Activated naive CD4-positive, alpha-beta T cell treated with anti-CD3 and anti-CD28 coated beads, Interleukin-2, amount 50 U/mL, for 16 hours (primary cell): ENCODE results near the gene SLC30A10.
"Not testable (repeated sequence)": the region's sequence is repeated elsewhere in the genome, so short reads cannot be mapped to it uniquely, and the experiment has no call there.

Experiments used
- DNase-seq: peaks from one replicate; pipeline ENCODE4 v3.0.0-alpha.2; 2020

Gene SLC30A10

DNA sequence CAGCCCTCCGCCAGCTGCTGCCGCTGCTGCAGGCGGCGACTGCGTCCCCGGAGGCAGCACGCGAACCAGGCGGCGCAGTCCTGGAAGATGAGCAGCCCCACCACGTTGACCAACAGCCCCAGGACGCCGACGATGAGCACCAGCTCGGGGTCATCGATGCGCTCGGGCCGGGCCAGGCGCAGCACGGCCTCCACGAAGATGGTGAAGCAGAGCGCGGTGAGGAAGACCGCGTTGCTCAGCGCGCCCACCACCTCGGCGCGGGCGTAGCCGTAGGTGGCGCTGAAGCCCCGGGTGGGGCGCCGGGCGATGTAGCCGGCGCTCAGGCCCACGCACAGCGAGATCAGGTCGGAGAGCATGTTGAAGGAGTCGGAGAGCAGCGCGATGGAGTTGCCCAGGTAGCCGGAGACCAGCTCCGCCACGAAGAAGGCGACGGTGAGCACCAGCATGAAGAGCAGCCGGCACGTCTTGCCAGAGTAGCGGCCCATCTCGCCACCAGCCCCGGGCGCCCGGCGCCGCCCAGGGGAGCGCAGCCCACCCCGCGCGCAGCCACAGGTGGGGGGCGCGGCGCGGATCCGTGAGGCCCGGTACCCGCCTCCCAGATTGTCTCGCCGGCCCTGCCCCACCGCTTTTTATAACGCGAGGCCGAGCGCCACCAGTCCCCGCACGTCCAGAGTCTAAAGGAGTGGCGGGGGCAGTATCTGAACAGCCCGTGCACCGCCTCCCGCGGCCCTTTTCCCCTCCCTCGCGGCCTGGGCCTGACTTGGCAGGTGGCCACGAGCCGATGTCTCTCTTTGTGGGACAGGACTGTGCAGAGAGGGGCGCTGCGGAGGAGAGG, at the start of gene SLC30A10:
TSS of gene SLC30A10 (minus strand) at position 602 of the 835 bp plus-strand sequence. CDS start at position 485, 117 bp downstream.
- no peak for DNase-seq

DNA sequence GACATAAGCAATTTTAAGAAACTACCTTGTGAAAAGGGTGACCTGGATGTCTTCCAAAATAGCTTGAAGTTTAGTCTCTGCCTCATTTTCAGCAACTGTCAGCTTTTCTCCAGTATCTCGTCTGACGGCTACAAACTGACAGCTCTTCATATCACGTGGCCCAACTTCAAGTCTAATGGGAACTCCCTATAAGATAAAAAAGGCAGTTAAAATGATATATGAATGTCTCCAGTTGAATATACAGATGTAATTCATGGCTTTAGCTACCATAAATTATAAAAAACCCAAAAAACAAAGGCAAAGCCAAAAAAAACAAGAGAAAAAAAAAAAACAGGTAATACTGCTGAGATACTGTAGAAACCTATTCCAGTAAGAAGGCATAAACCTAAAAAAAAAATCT, 44.9 kb upstream of the SLC30A10 start:
- DNase-seq: no peak

DNA sequence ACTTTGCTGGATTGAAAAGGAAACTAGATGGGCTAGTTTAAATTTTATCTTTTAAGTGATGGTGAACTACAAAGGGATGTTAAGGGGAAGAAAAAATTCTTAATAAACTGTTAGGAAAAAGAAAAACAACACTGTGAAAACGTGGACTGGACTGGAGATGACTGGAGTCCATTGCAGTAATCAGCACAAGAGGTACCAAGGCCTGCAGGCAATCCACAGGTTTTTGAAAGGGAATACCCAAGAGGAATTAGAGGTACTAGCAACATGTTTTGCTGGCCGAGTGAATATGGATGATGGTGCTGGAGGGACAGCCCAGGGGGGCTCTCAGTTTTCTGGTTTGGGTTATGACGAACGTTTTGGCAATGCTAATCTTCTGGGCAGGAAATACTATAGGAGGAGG, 39.0 kb upstream of the SLC30A10 start:
- DNase-seq: no peak

DNA sequence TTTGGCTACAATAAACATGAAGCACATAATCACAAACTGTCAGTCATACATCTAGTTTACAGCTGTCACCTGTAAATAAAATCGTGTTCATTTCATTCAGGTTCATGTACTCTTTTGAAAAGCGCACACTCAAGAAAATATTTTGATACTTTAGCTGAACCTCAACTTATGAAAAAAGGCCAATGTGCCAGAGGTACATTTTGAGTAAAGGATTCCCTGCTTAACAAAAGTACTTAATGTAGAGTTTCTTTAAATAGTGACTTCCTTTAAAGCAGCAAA, 37.7 kb upstream of the SLC30A10 start:
- DNase-seq: no peak

DNA sequence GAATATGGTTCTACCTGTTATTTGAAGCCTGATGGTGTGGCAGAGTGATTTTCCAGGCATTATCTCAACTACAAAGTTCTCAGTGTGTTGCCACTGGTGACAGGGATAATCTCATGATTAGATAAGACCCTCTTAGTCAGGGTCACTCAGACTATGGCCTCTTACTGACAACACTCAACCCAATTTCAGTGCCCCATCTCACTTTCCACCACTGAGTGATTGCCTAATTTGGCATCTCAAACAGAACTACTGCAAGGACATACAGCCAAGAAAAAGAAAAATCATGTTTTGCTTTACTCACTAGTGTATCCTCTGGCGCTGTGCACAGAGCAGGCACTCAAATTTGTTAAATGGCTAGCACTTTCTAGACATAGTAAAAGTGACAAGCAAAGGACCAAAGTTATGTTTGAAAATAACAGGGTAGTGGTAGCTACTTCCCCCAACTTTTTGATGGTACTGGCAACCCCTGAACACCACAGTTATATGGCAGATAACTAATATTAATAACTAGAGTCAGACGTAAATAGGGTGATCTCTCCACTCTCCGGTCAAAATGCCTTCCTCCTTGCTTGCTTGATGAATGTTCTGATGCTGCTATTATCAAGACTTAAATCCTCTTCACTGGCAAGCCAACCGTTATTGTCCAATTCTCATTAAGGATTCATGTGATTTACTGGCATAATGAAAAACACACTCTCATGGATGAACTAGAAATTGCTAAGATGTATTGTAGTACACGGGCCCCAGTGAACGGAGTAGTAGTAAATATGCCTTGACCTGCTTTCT, 37.1 kb upstream of the SLC30A10 start:
- DNase-seq: no peak

DNA sequence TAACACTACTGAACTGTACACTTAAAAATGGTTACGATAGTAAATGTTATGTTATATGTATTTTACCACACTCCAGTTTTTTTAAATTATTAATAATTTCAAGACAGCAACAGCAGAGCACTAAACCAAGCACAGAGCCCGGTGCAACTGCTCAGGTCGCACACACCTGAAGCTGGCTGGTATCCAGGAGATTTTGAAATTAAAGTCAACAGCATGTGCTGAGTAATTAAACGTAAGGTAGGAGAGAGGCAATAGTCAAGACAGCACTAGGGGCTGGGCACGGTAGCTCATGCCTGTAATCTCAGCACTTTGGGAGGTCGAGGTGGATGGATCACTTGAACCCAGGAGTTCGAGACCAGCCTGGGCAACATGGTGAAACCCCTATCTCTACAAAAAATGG, 35.1 kb upstream of the SLC30A10 start:
- no peak for DNase-seq

DNA sequence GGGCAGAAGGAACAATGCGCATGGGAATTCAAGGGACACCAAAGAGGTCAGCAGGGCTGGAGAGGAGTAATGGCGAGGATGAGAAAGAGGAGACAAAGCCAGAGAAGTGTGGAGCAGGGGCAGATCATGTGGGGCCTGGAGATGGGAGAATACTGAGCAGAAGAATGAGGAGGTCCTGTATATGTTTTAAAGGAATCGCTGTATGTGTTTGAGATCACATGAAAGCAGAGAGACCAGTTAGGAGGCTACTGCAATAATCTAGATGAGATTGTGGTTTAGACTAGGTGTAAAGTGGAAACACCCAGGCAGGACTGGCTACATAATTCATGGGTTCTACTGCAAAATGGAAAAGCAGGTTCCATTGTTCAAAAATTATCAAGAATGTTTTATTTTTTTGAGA, 33.3 kb upstream of the SLC30A10 start:
- no peak for DNase-seq

DNA sequence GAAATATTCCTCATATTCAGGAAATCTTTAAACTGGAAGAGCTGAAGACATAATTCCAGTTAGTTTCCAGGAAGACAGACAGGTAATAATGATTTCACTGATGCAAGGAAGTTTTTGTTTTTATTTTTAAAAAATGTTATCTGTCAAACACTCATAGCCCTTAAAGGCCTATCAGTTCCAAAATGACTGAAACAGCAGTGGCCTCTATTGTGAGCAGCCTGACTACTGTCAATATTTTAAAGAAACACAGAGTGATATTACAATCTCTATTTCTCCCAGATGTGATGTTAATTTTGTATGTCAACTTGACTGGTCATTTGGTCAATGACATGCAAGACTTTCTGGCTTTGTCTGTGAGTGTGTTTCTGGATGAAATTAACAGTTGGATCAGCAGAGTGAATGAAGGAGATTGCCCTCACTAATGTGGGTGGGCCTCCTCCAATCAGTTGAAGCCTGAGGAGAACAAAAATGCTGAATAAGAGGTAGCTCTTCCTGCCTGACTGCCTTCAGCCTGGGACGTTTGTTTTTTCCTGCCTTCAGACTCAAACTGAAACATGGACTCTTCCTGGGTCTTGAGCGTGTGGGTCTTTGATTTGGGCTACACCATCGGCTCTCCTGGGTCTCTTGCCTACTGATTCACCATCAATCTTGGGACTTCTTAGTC, 31.3 kb upstream of the SLC30A10 start:
- DNase-seq: no peak

DNA sequence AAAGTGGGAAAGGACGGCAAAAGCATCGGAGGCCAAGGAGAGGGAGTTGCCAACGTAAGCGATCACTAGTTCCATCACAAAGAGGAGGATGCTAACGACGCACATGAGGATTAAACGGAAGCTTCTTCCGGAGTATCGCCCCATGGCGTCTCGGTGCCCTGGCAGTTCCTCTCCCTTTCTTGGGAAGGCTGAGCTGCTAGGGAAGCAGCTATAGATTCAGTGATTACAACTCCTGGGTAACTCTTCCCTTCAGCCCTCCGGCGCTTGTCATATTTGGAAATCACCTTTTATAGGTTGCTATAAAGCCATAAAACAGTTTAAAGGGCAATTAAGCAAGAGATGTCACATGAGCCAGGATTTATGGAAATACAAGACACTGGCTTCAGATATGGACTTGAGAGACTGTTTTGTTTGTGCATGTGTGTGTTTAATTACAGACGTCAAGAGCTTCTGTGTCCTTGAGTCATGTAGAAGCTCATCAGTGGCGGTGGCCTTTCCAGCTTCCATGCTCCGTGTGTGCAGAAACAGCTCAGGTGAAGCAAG, 30.6 kb upstream of the SLC30A10 start:
- no peak for DNase-seq

DNA sequence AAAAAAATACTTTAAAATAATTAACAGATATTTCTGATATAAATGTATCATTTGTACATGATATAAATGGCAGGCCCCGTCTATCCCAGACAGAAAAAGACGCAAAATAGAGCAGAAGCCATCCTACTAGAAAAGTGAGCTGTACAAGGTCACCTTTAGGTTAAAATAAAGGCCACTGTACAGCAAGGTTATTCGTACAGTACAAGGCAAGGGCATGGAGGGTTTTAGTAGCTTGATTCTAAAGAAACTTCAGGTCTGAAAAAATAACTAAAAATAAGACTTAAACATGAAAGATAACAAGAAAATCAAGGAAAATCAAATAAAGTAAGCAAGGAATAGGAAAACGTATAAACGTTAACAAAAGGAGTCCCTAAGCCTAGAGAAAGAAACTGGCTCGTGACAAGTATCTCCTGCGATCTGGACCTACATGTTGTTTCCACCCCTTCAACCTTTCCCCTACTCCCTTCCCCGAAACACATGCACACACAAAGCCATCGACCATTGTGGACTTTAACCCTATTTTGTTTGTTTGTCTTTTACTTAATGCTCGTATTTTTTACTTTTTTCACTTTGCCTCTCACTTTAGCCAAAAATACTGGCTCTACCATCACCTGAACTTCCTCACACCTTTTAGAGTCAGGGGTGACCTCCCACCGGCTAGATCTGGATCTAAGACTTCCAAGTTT, 26.5 kb upstream of the SLC30A10 start:
- no peak for DNase-seq

DNA sequence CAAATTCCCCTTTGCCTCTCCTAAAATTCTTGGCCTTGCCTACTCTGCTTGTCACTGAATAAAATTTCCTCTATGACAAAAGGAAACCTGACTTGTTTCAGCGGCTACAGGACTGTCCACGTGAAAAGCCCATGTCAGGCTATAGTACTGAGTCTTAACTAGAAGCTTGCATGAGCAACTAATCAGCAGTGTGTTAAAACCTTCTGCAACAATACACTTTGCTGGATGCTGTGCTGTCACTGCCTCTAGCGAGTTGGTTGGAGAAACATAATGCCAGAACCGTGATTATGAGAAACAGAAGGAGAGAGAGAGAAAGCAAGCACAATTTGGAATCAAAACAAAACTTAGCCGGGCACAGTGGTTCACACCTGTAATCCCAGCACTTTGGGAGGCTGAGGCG, 25.7 kb upstream of the SLC30A10 start:
- DNase-seq: no peak

DNA sequence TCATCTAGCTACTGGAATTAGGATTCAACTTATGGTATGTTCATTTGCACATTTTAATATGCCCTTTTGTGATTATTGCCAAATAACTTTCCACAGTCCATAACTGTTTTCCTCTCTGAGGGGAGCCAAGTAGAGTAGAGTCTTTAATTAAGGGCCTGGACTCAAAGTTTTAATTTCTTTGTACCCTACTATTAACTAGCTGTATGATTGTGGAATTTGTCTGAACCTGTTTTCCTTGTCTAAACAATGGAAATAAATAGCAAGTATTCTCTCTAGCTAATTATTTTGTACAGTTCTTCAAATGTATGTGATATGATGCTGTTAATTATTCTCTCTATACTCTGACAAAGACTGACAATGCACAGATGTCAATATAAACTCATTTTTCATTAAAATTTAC, 24.0 kb upstream of the SLC30A10 start:
- DNase-seq: no peak

DNA sequence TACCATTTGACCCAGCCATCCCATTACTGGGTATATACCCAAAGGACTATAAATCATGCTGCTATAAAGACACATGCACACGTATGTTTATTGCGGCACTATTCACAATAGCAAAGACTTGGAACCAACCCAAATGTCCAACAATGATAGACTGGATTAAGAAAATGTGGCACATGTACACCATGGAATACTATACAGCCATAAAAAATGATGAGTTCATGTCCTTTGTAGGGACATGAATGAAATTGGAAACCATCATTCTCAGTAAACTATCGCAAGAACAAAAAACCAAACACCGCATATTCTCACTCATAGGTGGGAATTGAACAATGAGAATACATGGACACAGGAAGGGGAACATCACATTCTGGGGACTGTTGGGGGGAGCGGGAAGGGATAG, 20.9 kb upstream of the SLC30A10 start:
- not testable (repeated sequence) for DNase-seq

DNA sequence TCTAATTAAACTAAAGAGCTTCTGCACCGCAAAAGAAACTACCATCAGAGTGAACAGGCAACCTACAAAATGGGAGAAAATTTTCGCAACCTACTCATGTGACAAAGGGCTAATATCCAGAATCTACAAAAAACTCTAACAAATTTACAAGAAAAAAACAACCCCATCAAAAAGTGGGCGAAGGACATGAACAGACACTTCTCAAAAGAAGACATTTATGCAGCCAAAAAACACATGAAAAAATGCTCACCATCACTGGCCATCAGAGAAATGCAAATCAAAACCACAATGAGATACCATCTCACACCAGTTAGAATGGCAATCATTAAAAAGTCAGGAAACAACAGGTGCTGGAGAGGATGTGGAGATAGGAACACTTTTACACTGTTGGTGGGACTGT, 20.4 kb upstream of the SLC30A10 start:
- not testable (repeated sequence) for DNase-seq

DNA sequence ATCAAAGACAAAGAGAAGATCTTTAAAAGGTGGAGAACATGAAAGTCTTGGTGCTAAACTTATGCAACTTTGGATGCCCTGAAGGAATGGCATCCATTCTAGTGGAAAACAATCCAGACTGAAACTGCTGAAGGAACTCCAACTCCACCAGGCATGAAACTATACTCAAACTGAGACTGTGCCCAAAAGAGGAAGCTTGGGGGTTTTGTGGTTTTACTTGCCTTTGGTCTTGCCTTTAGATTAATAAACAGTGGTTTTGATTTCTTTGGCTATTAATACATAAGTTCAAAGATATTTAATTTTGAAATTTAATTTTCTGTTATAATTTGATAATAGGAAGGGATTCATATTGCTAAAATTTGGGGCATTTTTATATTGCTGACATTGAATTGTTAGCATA, 17.4 kb upstream of the SLC30A10 start:
- no peak for DNase-seq

DNA sequence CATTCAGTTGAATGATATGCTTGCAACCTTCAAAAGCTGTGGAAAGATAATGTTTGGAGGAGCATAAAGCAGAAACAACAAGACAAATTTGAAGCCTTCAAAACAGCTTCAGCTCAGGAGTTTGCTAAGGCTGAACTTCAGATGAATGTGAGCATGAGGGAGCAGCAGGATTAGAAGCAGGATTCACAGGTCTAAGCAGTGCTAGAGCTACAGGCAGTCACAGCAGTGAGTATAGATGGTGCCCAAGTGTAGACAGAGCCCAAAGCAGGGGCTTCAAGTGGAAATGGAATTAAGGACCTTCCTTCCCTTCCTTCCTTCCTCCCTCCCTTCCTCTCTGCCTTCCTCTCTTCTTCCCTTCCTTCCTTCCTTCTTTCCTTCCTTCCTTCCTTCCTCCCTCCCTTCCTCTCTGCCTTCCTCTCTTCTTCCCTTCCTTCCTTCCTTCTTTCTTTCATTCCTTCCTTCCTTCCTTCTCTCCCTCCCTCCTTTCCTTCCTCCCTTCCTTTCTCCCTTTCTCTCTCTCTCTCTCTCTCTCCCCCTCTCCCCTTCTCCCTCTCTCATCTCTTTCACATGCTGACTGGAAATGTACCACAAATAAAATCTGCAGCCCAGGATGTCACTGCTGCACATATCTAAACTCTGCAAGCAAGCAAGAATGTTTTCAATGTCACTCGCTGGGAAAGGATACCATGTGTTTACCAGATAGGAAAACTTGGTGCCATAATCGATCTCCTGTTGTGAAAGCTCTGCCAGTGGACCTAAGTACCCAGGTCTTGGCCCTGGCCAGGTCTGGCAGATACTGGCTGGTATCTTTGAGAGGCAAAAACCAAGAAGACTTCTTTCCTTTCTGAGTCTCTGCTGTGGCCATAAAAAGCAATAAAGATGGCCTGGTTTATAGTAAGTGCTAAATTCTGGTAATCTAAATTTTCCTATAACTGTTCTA, 13.1 kb upstream of the SLC30A10 start:
- DNase-seq: no peak

DNA sequence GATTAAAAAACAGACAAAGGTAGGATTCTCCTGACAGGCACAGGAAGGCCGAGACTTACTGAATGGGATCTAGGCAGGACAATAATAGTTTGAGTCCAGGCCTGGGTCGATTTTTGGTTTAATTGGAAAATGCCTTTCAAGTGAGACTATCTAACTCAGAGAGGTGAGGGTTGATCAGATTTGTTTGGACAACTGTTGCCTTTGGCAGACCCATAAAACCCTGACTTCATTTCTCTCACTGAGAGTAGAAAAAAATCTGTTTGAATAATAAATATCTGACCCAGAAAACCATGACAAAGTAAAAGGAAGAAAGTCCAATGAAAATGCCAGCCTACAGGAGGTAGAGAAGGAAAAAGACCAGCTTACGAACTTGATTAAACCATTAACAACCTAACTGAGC, 12.3 kb upstream of the SLC30A10 start:
- DNase-seq: no peak

DNA sequence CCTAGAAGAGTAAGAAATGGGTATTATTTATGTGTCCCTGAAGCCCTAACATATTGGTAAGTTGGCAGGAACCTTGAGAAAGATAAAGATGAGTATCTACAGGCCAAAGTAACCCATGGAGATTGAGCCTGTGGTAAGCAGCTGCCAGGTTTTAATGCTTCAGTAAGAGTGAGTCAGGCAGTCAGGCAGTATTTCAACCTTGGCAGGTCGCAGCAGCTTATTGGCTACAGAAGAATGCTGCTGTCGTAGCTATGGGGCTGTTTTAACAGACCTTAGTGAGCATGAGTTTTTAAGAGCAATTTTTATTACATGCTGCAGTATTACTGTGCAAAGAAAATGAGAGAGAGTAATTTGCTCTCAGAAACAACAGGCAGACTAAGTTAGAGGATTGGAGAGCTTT, 10.3 kb upstream of the SLC30A10 start:
- DNase-seq: no peak

DNA sequence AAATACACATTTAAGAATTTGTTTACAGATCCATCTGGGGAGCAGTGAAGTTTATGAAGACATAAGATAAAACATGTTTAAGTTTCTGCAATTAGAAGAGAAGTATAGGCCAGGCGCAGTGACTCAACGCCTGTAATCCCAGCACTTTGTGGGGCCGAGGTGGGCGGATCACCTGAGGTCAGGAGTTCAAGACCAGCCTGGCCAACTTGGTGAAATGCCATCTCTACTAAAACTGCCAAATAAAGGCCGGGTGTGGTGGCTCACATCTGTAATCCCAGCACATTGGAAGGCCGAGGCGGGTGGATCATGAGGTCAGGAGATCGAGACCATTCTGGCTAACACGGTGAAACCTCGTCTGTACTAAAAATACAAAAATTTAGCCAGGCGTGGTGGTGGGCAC, 5.4 kb upstream of the SLC30A10 start:
- not testable (repeated sequence) for DNase-seq

DNA sequence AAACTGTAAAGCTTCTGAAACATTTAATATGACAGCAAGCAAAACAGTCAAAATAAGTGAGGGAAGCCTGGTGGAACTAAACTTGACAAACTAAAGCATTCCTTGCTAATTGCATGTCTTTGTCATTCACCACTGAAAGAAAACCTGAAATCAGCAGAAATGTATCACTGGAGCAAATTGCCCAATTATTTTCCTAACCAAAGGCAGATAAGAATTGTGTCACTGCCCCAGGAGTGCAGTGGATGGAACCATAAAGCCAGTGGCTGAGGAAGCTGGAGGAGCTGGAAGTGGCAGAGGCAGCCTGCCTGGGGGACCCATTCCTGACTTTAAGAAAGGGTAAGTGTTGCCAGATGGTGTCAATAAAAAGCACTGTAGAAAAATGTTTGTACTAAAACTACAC, 2.7 kb upstream of the SLC30A10 start:
- no peak for DNase-seq

DNA sequence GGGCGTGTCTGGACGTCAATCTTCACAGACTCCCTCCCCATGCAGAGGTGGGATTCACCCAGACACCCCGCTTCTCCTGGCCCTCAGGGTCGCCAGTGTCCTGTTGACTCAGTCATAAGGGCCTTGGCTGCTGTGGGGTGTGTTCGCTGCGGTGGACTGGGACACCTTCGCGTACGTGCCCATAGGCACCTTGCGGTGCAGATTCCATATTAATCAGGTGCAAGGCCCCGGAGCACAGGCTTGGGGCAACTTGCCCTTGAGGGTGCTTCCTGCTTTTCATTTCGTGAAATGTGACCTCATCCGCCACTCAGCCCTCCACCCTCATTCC, 398 bp upstream of the SLC30A10 start:
- DNase-seq: no peak

DNA sequence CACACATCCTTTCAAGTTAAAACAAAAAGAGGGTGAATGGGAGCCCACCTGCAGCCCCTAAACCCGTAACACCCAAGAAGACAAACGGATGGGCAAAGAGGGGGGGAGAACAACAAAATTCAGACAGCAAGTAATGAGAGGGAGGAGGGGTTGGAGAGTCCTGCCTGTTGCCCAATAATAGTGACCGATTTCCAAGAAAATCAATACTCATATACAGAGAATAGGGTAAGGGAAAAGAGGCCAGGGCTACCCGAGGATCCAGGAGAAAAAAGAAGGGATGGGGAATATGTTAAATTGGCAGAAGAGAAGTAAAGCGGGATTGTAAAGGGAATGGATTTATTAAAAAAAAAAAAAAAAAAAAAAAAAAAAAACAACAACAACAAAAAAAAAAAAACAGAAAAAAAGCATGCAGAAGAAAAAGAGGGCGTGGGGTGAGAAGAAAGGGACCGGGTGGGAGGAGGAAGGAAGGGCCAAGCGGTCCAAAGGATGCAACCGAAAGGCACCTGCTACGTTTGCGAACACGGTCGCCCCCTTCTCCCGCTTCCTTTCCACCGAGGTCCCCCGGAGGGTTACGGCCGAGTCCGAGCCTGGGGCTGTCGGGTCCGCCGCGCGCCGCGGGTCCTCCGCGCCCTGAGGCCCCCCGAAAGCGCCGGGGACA, 930 bp downstream of the SLC30A10 start:
- no peak for DNase-seq
